ENCODE data around the gene HNRNPC.
"Not testable (repeated sequence)": the region's sequence is repeated elsewhere in the genome, so short reads cannot be mapped to it uniquely, and the experiment has no call there.

The HNRNPC gene

GRCh38 chr14:21307637-21308036, 38.4 kb upstream of the HNRNPC start:
- H2BK120ac ChIP-seq (ENCODE audit: low read depth, low read length): no peak overlapping the region
- H4K91ac ChIP-seq (ENCODE audit: low read length): no peak overlapping the region
- H3K27me3 ChIP-seq (ENCODE audit: control insufficient read depth in 1 of 2, insufficient read depth in 1 of 2, low read length in 2 of 2): peaks cover 0 to 8% of the 10 kb centered on the region in 2 experiments
- no peak overlapping the region for H2BK15ac ChIP-seq (ENCODE audit: low read depth, poor library complexity, severe bottlenecking)
- no peak overlapping the region for H2AFZ ChIP-seq (ENCODE audit: low read depth, low read length)
- H2BK5ac ChIP-seq (ENCODE audit: low read depth, low read length, poor library complexity, severe bottlenecking): no peak overlapping the region
- H3K18ac ChIP-seq (ENCODE audit: low read depth in 1 of 2, low read length in 2 of 2): no peak overlapping the region
- no peaks in the 10 kb centered on the region for H3K79me1 ChIP-seq (replicated peaks; ENCODE audit: low read length, poor library complexity, severe bottlenecking)
- H3K4me2 ChIP-seq (ENCODE audit: low read length, poor library complexity, severe bottlenecking): no peak overlapping the region
- no peak overlapping the region for H2BK12ac ChIP-seq (ENCODE audit: low read length in 2 of 2)
- no peak overlapping the region for H3K9ac ChIP-seq (ENCODE audit: low read length)
- no peak overlapping the region for H3K4me3 ChIP-seq (ENCODE audit: insufficient read depth in 1 of 2, low read depth in 1 of 2, low read length in 2 of 2)
- H3K9me3 ChIP-seq (ENCODE audit: control insufficient read depth, low read length): no peaks in the 10 kb centered on the region
- no peaks in the 10 kb centered on the region for H3K36me3 ChIP-seq (ENCODE audit: control insufficient read depth in 1 of 2, insufficient read depth in 2 of 2, low read depth in 1 of 2, low read length in 2 of 2)
- no peak overlapping the region for H4K8ac ChIP-seq (ENCODE audit: low read length)
- no peak for DNase-seq
- H3K14ac ChIP-seq (ENCODE audit: low read length in 2 of 2): no peak overlapping the region
- no peak overlapping the region for H3K4ac ChIP-seq (ENCODE audit: low read depth in 1 of 2, low read length in 2 of 2)
- H3K27ac ChIP-seq (ENCODE audit: low read length, poor library complexity, severe bottlenecking): no peak overlapping the region
- no peaks in the 10 kb centered on the region for H3K4me1 ChIP-seq (ENCODE audit: control insufficient read depth, insufficient read depth, low read depth, low read length)
- H2AK5ac ChIP-seq (ENCODE audit: low read length, severe bottlenecking): no peak overlapping the region
- 100% methylated on average over 2 of the region's 3 CpGs for WGBS
- H3K23ac ChIP-seq (ENCODE audit: low read length in 2 of 2): no peak overlapping the region

DNA sequence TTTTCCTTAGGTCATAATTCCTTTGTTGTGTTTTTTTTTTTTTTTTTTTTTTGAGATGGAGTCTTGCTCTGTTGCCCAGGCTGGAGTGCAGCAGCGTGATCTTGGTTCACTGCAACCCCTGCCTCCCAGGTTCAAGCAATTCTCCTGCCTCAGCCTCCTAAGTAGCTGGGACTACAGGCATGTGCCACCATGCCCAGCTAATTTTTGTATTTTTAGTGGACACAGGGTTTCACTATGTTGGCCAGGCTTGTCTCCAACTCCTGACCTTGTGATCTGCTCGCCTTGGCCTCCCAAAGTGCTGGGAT, 33.5 kb upstream of the HNRNPC start:
- WGBS: 89% methylated on average over 1 of the region's 2 CpGs
- DNase-seq; H2BK15ac ChIP-seq (ENCODE audit: low read depth, poor library complexity, severe bottlenecking); H3K4ac ChIP-seq (ENCODE audit: low read depth in 1 of 2, low read length in 2 of 2); H2AK5ac ChIP-seq (ENCODE audit: low read length, severe bottlenecking); H2BK12ac ChIP-seq (ENCODE audit: low read length in 2 of 2); H4K8ac ChIP-seq (ENCODE audit: low read length); H3K4me3 ChIP-seq (ENCODE audit: insufficient read depth in 1 of 2, low read depth in 1 of 2, low read length in 2 of 2); H3K4me2 ChIP-seq (ENCODE audit: low read length, poor library complexity, severe bottlenecking); H2AFZ ChIP-seq (ENCODE audit: low read depth, low read length); H3K36me3 ChIP-seq (ENCODE audit: control insufficient read depth in 1 of 2, insufficient read depth in 2 of 2, low read depth in 1 of 2, low read length in 2 of 2); H3K9me3 ChIP-seq (ENCODE audit: control insufficient read depth, low read length); H2BK120ac ChIP-seq (ENCODE audit: low read depth, low read length); H3K14ac ChIP-seq (ENCODE audit: low read length in 2 of 2); H3K18ac ChIP-seq (ENCODE audit: low read depth in 1 of 2, low read length in 2 of 2); H4K91ac ChIP-seq (ENCODE audit: low read length); H3K79me1 ChIP-seq (replicated peaks; ENCODE audit: low read length, poor library complexity, severe bottlenecking); H3K27ac ChIP-seq (ENCODE audit: low read length, poor library complexity, severe bottlenecking); H3K9ac ChIP-seq (ENCODE audit: low read length); H3K23ac ChIP-seq (ENCODE audit: low read length in 2 of 2); H2BK5ac ChIP-seq (ENCODE audit: low read depth, low read length, poor library complexity, severe bottlenecking); H3K4me1 ChIP-seq (ENCODE audit: control insufficient read depth, insufficient read depth, low read depth, low read length): not testable (repeated sequence)
- H3K27me3 ChIP-seq (ENCODE audit: control insufficient read depth in 1 of 2, insufficient read depth in 1 of 2, low read length in 2 of 2): peaks cover 14 to 17% of the 10 kb centered on the region in 2 experiments

- Histone ChIP-seq H3K9me3 (ENCODE audit: control insufficient read depth, low read length) (no peaks in the 10 kb centered on the region), H2BK15ac (ENCODE audit: low read depth, poor library complexity, severe bottlenecking) (no peak overlapping the region), H4K91ac (ENCODE audit: low read length) (no peak overlapping the region), H3K27me3 (ENCODE audit: control insufficient read depth in 1 of 2, insufficient read depth in 1 of 2, low read length in 2 of 2) (peaks cover 14 to 17% of the 10 kb centered on the region in 2 experiments), H3K36me3 (ENCODE audit: control insufficient read depth in 1 of 2, insufficient read depth in 2 of 2, low read depth in 1 of 2, low read length in 2 of 2) (no peaks in the 10 kb centered on the region), H2BK120ac (ENCODE audit: low read depth, low read length) (no peak overlapping the region), H2BK5ac (ENCODE audit: low read depth, low read length, poor library complexity, severe bottlenecking) (no peak overlapping the region), H3K18ac (ENCODE audit: low read depth in 1 of 2, low read length in 2 of 2) (no peak overlapping the region), H2BK12ac (ENCODE audit: low read length in 2 of 2) (no peak overlapping the region), H3K9ac (ENCODE audit: low read length) (no peak overlapping the region), H3K79me1 (replicated peaks; ENCODE audit: low read length, poor library complexity, severe bottlenecking) (no peaks in the 10 kb centered on the region), H3K23ac (ENCODE audit: low read length in 2 of 2) (no peak overlapping the region), H3K14ac (ENCODE audit: low read length in 2 of 2) (no peak overlapping the region), H3K4me3 (ENCODE audit: insufficient read depth in 1 of 2, low read depth in 1 of 2, low read length in 2 of 2) (no peak overlapping the region), H4K8ac (ENCODE audit: low read length) (no peak overlapping the region), H3K27ac (ENCODE audit: low read length, poor library complexity, severe bottlenecking) (no peak overlapping the region), H3K4me2 (ENCODE audit: low read length, poor library complexity, severe bottlenecking) (no peak overlapping the region), H3K4ac (ENCODE audit: low read depth in 1 of 2, low read length in 2 of 2) (no peak overlapping the region), H2AK5ac (ENCODE audit: low read length, severe bottlenecking) (no peak overlapping the region), H2AFZ (ENCODE audit: low read depth, low read length) (no peak overlapping the region), H3K4me1 (ENCODE audit: control insufficient read depth, insufficient read depth, low read depth, low read length) (peaks cover 4% of the 10 kb centered on the region)
- 86% methylated on average over 7 of the region's 8 CpGs for WGBS
- DNase-seq: no peak
Measured at GRCh38 chr14:21302013-21302835, 33.0 kb upstream of the HNRNPC start.

DNA sequence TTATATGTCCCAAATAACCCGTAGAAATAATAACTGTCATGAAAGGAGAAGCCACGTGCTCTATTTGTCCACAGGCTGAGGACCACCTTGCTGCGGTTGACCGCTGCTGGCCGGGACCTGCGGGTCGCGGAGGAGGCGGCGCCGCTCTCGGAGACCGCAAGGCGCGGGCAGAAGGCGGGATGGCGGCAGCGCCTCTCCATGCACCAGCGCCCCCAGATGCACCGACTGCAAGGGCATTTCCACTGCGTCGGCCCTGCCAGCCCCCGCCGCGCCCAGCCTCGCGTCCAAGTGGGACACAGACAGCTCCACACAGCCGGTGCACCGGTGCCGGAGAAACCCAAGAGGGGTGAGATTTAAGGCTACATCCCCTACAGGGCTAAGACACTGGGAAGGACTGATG, 31.6 kb upstream of the HNRNPC start:
- Histone ChIP-seq H3K23ac (ENCODE audit: low read length in 2 of 2) (peak overlapping the region in 1 of 2 experiments; percentile 83), H3K27me3 (ENCODE audit: control insufficient read depth in 1 of 2, insufficient read depth in 1 of 2, low read length in 2 of 2) (peaks cover 14 to 17% of the 10 kb centered on the region in 2 experiments), H4K91ac (ENCODE audit: low read length) (no peak overlapping the region), H2BK12ac (ENCODE audit: low read length in 2 of 2) (no peak overlapping the region), H3K4me3 (ENCODE audit: insufficient read depth in 1 of 2, low read depth in 1 of 2, low read length in 2 of 2) (peak overlapping the region; percentile 40 to 75), H2BK5ac (ENCODE audit: low read depth, low read length, poor library complexity, severe bottlenecking) (no peak overlapping the region), H3K79me1 (replicated peaks; ENCODE audit: low read length, poor library complexity, severe bottlenecking) (no peaks in the 10 kb centered on the region), H3K18ac (ENCODE audit: low read depth in 1 of 2, low read length in 2 of 2) (no peak overlapping the region), H2AK5ac (ENCODE audit: low read length, severe bottlenecking) (no peak overlapping the region), H4K8ac (ENCODE audit: low read length) (no peak overlapping the region), H3K4me2 (ENCODE audit: low read length, poor library complexity, severe bottlenecking) (peak overlapping the region; percentile 63), H3K36me3 (ENCODE audit: control insufficient read depth in 1 of 2, insufficient read depth in 2 of 2, low read depth in 1 of 2, low read length in 2 of 2) (no peaks in the 10 kb centered on the region), H3K27ac (ENCODE audit: low read length, poor library complexity, severe bottlenecking) (no peak overlapping the region), H2BK15ac (ENCODE audit: low read depth, poor library complexity, severe bottlenecking) (no peak overlapping the region), H3K9me3 (ENCODE audit: control insufficient read depth, low read length) (no peaks in the 10 kb centered on the region), H3K4ac (ENCODE audit: low read depth in 1 of 2, low read length in 2 of 2) (no peak overlapping the region), H3K9ac (ENCODE audit: low read length) (peak overlapping the region; percentile 35), H3K14ac (ENCODE audit: low read length in 2 of 2) (peak overlapping the region in 1 of 2 experiments; percentile 30), H2AFZ (ENCODE audit: low read depth, low read length) (peak overlapping the region; percentile 76), H3K4me1 (ENCODE audit: control insufficient read depth, insufficient read depth, low read depth, low read length) (peaks cover 4% of the 10 kb centered on the region), H2BK120ac (ENCODE audit: low read depth, low read length) (no peak overlapping the region)
- DNase-seq: no peak
- WGBS: 9% methylated on average over 30 of the region's 30 CpGs

All from mesenchymal stem cell (in vitro differentiated cells and primary cell).